GM19099 (cell line): ENCODE measurements around the gene BHLHE40.

ENCODE experiments used
- POLR2A ChIP-seq: IDR thresholded peaks from 3 replicates; pipeline ENCODE4 v1.6.1; 2011; ENCODE audit warnings: low read depth; ENCODE audit not compliant: insufficient read length; ENCODE audit errors: extremely low read depth

Gene BHLHE40

GRCh38 chr3:4979428-4980228, at the start of gene BHLHE40:
Gene BHLHE40 (plus strand): TSS chr3:4979437. CDS start chr3:4979719, 282 bp downstream.
- peak; percentile 78 for TF ChIP-seq POLR2A

DNA sequence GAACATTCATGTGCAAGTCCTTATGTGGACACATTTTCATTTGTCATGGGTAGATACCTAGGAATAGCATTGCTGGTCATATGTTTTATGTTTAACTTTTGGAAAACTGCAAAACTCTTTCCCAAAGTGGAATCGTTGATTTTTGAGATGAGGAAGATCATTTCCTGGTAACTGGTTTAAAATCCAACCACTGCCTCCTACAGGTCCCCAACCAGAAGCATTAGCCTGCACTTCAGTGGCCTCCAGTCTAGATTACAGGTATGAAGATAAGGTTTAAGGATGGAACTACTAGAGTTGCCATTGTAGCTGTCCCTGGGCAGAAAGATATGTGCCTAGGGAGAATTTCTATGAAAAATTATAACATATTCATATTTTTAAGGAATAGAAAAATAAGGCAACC, 48.7 kb upstream of the BHLHE40 start:
- no peak for TF ChIP-seq POLR2A

- no peak for TF ChIP-seq POLR2A
Measured at GRCh38 chr3:4934050-4934449, 45.2 kb upstream of the BHLHE40 start.

- TF ChIP-seq POLR2A, result no peak
Measured at GRCh38 chr3:4935347-4935746, 43.9 kb upstream of the BHLHE40 start.

DNA sequence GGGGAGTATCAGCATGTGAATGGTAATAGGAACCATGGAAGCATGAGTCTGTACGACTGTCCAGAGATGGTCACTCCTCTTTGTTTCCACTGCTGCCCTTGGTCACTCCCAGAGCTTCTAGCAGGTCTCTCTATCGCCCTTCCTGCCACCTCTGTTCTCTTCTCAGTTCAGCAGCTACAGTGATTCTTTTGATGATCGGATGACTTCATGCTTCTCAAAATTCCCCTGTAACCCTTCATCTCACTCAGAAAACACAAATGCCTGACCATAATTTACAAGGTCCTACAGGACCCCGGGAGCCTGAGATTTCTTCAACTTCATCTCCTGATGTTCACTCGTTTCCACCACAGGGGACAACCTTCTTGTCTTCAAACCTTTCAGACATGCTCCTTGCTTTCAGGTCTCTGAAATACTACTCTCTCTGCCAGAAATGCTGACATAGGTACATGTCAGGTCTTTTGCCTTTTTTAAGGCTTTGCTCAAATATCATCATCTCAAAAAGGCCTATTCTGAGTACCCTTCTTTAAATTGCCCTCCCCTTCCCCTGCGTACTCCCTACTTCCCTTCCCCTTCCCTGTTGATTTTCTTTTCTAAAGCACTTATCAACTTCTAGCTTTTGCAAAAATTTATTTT, 42.1 kb upstream of the BHLHE40 start:
- no peak for TF ChIP-seq POLR2A

- TF ChIP-seq POLR2A, result no peak
Measured at GRCh38 chr3:4938281-4938982, 40.8 kb upstream of the BHLHE40 start.

- TF ChIP-seq POLR2A, result no peak
Measured at GRCh38 chr3:4939276-4939675, 40.0 kb upstream of the BHLHE40 start.

DNA sequence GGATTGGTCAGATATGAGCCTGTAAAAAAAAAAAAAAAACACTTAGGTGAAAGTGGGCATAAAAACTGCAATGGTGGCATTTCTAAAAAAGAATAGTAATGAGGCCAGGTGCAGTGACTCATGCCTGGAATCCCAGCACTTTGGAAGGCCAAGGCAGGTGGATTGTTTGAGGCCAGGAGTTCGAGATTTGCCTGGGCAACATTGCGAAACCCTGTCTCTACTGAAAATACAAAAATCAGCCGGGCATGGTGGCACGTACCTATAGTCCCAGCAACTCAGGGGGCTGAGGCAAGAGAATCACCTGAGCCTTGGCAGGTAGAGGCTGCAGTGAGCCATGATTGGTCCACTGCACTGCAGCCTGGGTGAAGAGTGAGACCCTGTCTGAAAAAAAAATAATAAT, 38.3 kb upstream of the BHLHE40 start:
- no peak for TF ChIP-seq POLR2A

DNA sequence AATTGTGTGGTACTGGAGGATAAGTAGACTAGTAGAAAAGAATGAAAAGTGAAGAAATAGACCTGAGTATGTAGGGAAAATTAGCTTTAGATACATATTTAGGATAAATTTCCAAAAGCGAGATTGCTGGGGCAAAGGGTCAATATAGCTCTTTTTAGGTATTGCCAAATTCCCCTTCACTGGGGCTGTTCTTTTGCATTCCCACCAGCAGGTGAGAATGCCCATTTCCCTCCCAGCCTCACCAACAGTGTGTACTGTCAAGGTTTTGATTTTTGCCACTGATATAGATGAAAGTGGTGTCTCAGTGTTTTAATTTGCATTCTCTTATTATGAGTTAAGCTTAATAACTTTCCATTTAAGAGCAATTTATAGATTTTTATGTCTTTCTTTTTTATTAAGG, 35.7 kb upstream of the BHLHE40 start:
- TF ChIP-seq POLR2A, result no peak

DNA sequence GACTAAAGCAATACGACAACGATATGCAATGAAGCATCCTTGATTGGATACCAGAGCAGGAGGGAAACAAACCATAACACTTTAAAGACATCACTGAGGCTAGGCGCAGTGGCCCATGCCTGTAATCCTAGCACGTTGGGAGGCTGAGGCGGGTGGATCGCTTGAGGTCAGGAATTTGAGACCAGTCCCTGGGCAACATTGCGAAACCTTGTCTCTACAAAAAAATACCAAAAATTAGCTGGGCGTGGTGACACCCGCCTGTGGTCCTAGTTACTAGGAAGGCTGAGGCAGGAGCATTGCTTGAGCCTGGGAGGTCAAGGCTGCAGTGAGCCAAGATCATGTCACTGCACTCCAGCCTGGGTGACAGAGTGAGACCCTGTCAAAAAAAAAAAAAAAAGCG, 33.9 kb upstream of the BHLHE40 start:
- TF ChIP-seq POLR2A, result no peak

- TF ChIP-seq POLR2A, result no peak
Measured at GRCh38 chr3:4947028-4947427, 32.2 kb upstream of the BHLHE40 start.

GRCh38 chr3:4948395-4948794, 30.8 kb upstream of the BHLHE40 start:
- no peak for TF ChIP-seq POLR2A

GRCh38 chr3:4949004-4949403, 30.2 kb upstream of the BHLHE40 start:
- no peak for TF ChIP-seq POLR2A

- no peak for TF ChIP-seq POLR2A
Measured at GRCh38 chr3:4949659-4950058, 29.6 kb upstream of the BHLHE40 start.

DNA sequence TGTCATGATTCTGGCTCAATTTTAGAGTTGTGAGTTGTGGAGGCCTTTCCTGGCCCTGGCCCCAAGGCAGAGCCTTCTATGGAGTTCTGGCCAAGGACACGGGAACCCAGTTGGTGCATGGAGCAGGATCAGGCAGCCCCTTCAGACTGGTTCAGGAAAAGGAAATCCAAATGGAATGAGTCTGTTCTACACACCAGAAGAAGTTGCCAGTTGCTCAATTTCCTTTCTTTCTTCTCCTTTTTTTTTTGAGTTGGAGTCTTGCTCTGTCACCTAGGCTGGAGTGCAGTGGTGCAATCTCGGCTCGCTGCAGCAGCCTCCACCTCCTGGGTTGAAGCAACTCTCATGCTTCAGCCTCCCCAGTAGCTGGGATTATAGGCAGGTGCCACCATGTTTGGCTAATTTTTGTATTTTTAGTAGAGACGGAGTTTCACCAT, 28.9 kb upstream of the BHLHE40 start:
- TF ChIP-seq POLR2A, result no peak

GRCh38 chr3:4950948-4951347, 28.3 kb upstream of the BHLHE40 start:
- no peak for TF ChIP-seq POLR2A
